Thyroid gland (tissue), 4 donors: ENCODE measurements around the gene SYT1.

Source experiments
- POLR2A ChIP-seq, 2 donors: fragments of 450-650 bp; IDR thresholded peaks; one replicate each; pipeline ENCODE4 v1.6.1; 2017; ENCODE audit warnings: antibody characterized with exemption in 2 of 2, mild to moderate bottlenecking in 2 of 2, moderate library complexity in 1 of 2
- TF ChIP-seq, protein P1 (sequence below), 6 experiments: fragments of 200-600 bp in 3 of 6; fragments of 450-650 bp in 3 of 6; sonication (generic) in 3 of 6; IDR thresholded peaks; one replicate each; pipeline ENCODE4 v1.5.1; 2016 to 2019; ENCODE audit warnings: antibody characterized with exemption in 6 of 6, mild to moderate bottlenecking in 2 of 6, inconsistent platforms in 1 of 6, moderate library complexity in 1 of 6

GRCh38 chr12:79121486-79121885, 256.9 kb downstream of the SYT1 start:
- TF ChIP-seq, protein P1, sequence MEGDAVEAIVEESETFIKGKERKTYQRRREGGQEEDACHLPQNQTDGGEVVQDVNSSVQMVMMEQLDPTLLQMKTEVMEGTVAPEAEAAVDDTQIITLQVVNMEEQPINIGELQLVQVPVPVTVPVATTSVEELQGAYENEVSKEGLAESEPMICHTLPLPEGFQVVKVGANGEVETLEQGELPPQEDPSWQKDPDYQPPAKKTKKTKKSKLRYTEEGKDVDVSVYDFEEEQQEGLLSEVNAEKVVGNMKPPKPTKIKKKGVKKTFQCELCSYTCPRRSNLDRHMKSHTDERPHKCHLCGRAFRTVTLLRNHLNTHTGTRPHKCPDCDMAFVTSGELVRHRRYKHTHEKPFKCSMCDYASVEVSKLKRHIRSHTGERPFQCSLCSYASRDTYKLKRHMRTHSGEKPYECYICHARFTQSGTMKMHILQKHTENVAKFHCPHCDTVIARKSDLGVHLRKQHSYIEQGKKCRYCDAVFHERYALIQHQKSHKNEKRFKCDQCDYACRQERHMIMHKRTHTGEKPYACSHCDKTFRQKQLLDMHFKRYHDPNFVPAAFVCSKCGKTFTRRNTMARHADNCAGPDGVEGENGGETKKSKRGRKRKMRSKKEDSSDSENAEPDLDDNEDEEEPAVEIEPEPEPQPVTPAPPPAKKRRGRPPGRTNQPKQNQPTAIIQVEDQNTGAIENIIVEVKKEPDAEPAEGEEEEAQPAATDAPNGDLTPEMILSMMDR (IDR thresholded peaks at IDR 0.05), result peak in 1 of 6 experiments; percentile 8
- no peak for TF ChIP-seq POLR2A (IDR thresholded peaks at IDR 0.05)
